HFF-Myc (cell line): ENCODE data around the gene FIP1L1.
"Not testable (repeated sequence)": the region's sequence is repeated elsewhere in the genome, so short reads cannot be mapped to it uniquely, and the experiment has no call there.

Experiments
- DNase-seq: peaks from one replicate; pipeline ENCODE4 v3.0.0-alpha.2; 2011; ENCODE audit warnings: low read depth; ENCODE audit errors: extremely low read depth
- H3K4me3 ChIP-seq: replicated peaks from 2 replicates; pipeline ENCODE4 v1.5.1; 2011; ENCODE audit warnings: low read depth, mild to moderate bottlenecking, control low read depth, low read length
- TF ChIP-seq, protein P1 (sequence below): IDR thresholded peaks from 2 replicates; pipeline ENCODE4 v1.5.1; 2012; ENCODE audit warnings: mild to moderate bottlenecking, low read depth, low read length, control low read depth; ENCODE audit errors: missing control alignments

FIP1L1 gene, protein sequence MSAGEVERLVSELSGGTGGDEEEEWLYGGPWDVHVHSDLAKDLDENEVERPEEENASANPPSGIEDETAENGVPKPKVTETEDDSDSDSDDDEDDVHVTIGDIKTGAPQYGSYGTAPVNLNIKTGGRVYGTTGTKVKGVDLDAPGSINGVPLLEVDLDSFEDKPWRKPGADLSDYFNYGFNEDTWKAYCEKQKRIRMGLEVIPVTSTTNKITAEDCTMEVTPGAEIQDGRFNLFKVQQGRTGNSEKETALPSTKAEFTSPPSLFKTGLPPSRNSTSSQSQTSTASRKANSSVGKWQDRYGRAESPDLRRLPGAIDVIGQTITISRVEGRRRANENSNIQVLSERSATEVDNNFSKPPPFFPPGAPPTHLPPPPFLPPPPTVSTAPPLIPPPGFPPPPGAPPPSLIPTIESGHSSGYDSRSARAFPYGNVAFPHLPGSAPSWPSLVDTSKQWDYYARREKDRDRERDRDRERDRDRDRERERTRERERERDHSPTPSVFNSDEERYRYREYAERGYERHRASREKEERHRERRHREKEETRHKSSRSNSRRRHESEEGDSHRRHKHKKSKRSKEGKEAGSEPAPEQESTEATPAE

DNA sequence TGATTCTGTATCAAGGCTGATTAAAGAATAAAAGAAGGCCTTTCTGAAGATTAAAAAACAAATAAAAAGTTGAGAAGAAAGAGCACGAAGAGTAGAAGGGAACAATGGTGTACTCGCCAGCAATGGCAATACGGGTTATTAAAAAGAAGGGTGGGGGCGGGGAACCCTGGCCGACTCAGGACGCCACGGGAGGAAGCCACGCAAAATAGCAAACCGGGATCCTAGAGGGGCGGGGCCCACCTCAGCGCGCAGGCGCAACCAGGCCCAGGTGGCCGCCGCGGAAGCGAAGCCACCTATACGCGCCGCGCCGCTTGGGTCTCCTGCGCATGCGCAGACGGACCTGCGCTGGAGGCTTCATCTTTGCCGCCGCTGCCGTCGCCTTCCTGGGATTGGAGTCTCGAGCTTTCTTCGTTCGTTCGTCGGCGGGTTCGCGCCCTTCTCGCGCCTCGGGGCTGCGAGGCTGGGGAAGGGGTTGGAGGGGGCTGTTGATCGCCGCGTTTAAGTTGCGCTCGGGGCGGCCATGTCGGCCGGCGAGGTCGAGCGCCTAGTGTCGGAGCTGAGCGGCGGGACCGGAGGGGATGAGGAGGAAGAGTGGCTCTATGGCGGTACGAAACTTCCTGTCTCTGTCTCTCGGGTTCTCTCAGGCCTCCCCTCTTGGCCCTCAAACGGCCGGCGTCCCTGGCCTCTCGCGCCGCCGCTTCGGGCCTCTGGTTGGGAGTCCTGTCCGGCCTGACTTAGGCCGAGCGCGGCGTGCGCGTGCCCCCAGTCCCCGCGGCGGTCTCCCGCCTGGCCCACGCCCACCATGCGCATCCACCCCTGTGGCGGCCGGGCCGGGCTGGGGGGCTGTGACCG is at the start of gene FIP1L1:
FIP1L1 (plus strand) TSS at position 323 of the 852 bp plus-strand sequence; CDS start at position 521, 198 bp downstream.
- H3K4me3 ChIP-seq: peak within 1 kb of the TSS; percentile 80
- TF ChIP-seq, protein P1, sequence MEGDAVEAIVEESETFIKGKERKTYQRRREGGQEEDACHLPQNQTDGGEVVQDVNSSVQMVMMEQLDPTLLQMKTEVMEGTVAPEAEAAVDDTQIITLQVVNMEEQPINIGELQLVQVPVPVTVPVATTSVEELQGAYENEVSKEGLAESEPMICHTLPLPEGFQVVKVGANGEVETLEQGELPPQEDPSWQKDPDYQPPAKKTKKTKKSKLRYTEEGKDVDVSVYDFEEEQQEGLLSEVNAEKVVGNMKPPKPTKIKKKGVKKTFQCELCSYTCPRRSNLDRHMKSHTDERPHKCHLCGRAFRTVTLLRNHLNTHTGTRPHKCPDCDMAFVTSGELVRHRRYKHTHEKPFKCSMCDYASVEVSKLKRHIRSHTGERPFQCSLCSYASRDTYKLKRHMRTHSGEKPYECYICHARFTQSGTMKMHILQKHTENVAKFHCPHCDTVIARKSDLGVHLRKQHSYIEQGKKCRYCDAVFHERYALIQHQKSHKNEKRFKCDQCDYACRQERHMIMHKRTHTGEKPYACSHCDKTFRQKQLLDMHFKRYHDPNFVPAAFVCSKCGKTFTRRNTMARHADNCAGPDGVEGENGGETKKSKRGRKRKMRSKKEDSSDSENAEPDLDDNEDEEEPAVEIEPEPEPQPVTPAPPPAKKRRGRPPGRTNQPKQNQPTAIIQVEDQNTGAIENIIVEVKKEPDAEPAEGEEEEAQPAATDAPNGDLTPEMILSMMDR: no peak
- peak; percentile 65 for DNase-seq

DNA sequence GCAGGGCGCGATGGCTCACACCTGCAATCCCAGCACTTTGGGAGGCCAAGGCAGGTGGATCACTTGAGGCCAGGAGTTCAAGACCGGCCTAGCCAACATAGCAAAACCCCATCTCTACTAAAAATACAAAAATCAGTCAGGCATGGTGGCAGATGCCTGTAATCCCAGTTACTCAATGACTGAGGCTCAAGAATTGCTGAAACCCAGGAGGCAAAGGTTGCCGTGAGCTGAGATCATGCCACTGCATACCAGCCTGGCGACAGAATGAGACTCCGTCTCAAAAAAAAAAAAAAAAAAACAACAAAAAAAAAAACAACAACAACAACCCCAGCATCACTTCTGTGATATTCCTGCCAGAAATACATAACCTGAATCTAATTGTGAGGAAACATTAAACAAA is 42.5 kb upstream of the FIP1L1 start:
- not testable (repeated sequence) for H3K4me3 ChIP-seq, DNase-seq

DNA sequence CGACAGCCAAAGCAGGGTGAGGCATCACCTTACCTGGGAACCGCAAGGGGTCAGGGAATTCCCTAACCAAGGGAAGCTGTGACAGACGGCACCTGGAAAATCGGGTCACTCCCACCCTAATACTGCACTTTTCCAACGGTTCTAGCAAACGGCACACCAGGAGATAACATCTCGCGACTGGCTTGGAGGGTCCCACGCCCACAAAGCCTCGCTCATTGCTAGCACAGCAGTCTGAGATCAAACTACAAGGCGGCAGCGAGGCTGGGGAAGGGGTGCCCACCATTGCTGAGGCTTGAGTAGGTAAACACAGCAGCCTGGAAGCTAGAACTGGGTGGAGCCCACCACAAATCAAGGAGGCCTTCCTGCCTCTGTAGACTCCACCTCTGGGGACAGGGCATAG is 37.3 kb upstream of the FIP1L1 start:
- H3K4me3 ChIP-seq: not testable (repeated sequence)

DNA sequence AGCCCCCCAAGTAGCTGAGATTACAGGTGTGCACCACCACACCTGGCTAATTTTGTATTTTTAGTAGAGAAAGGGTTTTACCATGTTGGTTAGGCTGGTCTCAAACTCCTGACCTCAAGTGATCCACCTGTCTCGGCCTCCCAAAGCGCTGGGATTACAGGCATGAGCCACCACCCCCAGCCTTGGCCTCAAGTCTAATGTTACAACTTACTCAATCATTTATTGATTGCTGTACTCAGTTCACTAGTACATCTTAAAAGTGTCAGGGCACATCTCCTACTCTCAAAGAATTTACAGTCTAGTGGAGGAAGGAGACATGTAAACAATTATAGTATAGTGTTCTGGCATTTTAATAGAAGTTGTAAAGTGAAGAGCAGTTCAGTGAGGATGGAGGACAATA is 31.0 kb upstream of the FIP1L1 start:
- not testable (repeated sequence) for H3K4me3 ChIP-seq, DNase-seq

More for the DNA sequence above, 37.3 kb upstream of the FIP1L1 start:
- not testable (repeated sequence) for DNase-seq

DNA sequence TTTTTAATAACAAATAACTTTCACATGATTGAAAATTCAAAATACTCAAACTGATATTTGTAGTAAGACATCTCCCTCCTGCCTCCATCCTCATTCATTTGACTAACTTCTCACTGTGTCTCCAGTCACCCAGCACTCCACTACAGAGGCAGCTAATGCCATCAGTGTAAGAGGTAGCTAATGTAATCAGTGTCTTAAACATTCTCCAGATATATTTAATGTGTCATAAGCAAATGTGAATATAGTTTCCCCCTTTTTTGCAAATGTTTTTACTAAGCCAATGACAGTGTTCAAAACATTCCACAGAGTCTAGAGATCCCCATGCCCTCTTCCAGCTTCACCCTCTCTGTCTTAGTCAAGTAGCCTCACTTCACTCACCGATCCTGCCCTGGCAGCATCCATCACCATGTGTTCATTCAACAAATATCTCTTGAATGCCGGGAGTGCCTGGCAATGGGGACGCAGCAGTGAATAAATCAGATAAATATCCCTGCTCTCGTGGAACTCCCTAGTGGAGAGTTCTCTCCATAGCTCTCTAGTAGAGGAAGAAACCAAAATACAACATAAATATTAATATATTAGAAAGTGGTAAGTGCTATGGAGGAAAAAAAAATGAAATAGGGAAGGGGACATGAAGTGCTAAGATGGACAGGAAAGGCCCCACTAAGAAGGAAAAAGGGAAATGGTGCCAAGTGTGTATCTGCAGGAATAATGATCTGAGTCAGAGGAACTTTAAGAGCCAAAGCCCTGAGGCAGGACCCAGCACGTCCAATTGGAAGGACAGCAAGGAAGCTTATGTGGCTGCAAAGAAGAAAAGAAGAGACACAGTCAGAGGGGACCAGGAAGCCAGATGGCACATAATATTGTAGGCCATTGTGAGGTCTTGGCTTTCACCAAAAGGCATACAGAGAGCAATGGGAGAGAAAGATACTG is 30.3 kb upstream of the FIP1L1 start:
- no peak overlapping the region for H3K4me3 ChIP-seq
- TF ChIP-seq, protein P1: no peak
- no peak for DNase-seq

DNA sequence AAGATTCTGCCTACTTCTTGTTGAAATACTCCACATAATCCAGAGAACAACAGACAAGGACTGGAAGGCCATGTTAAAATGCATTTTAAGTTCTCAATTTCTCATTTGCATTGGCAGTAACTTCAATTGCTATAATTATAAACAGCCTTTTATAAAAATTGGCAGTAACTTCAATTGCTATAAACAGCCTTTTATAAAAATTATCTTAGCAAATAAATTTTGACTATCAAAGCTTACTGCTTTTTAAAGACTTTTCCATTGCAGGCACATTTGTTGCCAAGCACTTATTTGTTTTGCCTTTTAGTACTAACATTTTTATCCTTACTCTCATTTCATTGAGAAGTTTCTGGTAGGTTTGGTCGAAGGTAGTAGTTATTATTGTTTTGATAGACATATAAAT is 29.4 kb upstream of the FIP1L1 start:
- H3K4me3 ChIP-seq: no peak overlapping the region
- TF ChIP-seq, protein P1: no peak
- no peak for DNase-seq

DNA sequence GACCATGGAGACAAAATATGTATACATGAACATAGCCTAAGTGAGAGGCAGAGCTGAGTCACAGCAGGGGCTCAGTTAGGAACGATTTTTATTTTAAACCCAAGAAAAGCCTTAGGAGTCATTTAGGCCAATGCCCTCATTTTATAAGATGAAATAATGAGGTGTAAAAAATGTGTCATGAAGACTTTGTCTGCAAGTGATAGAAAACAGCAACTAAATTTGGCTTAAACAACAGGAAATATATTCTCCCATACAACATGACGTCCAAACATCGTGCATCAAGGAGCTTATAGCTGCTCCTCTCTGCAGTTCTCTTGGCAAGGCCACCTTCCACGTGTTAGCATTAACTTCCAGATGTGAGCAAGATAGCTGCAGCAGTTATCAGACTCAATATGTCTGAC is 28.4 kb upstream of the FIP1L1 start:
- no peak overlapping the region for H3K4me3 ChIP-seq
- TF ChIP-seq, protein P1: no peak
- peak; percentile 69 for DNase-seq
